ENCODE data around the gene PPOX.

The PPOX gene

GRCh38 chr1:161176468-161177111 is 10.4 kb downstream of the PPOX start:
- no peak for DNase-seq (ENCODE audit: low spot score)

GRCh38 chr1:161177112-161177935 is 11.1 kb downstream of the PPOX start, which contains the start of gene B4GALT3:
TSS of gene B4GALT3 (minus strand) at chr1:161177507. CDS start at chr1:161176060, 1,447 bp downstream.
- DNase-seq (ENCODE audit: low spot score): peak; percentile 92

- DNase-seq (ENCODE audit: low spot score): no peak
Measured at GRCh38 chr1:161177936-161178244, 11.7 kb downstream of the PPOX start.

- DNase-seq (ENCODE audit: low spot score): no peak
Measured at GRCh38 chr1:161179698-161180097, 13.5 kb downstream of the PPOX start.

GRCh38 chr1:161180639-161181038 is 14.4 kb downstream of the PPOX start:
- DNase-seq (ENCODE audit: low spot score): no peak

- DNase-seq (ENCODE audit: low spot score): no peak
Measured at GRCh38 chr1:161182214-161182613, 16.0 kb downstream of the PPOX start.

GRCh38 chr1:161185282-161185682 is 19.1 kb downstream of the PPOX start:
- no peak for DNase-seq (ENCODE audit: low spot score)

- no peak for DNase-seq (ENCODE audit: low spot score)
Measured at GRCh38 chr1:161185732-161186311, 19.6 kb downstream of the PPOX start.

GRCh38 chr1:161187311-161187710 is 21.1 kb downstream of the PPOX start:
- no peak for DNase-seq (ENCODE audit: low spot score)

- no peak for DNase-seq (ENCODE audit: low spot score)
Measured at GRCh38 chr1:161188381-161188780, 22.2 kb downstream of the PPOX start.

GRCh38 chr1:161189036-161189435 is 22.8 kb downstream of the PPOX start:
- DNase-seq (ENCODE audit: low spot score): no peak

GRCh38 chr1:161190962-161191521 is 24.8 kb downstream of the PPOX start:
- no peak for DNase-seq (ENCODE audit: low spot score)

GRCh38 chr1:161191971-161192370 is 25.7 kb downstream of the PPOX start:
- no peak for DNase-seq (ENCODE audit: low spot score)

- peak; percentile 79 for DNase-seq (ENCODE audit: low spot score)
Measured at GRCh38 chr1:161192476-161193465, 26.5 kb downstream of the PPOX start.

GRCh38 chr1:161193561-161194235 is 27.5 kb downstream of the PPOX start:
- DNase-seq (ENCODE audit: low spot score): no peak

GRCh38 chr1:161195171-161195570 is 28.9 kb downstream of the PPOX start:
- DNase-seq (ENCODE audit: low spot score): no peak

- no peak for DNase-seq (ENCODE audit: low spot score)
Measured at GRCh38 chr1:161196111-161196510, 29.9 kb downstream of the PPOX start.

- DNase-seq (ENCODE audit: low spot score): no peak
Measured at GRCh38 chr1:161196521-161197451, 30.6 kb downstream of the PPOX start.

GRCh38 chr1:161197560-161198193 is 31.5 kb downstream of the PPOX start:
- no peak for DNase-seq (ENCODE audit: low spot score)

Data from HuH-7.5 (cell line).